Colon (tissue), 2 donors: ENCODE data around the gene ROBO2.

ENCODE experiments used
- FAIRE-seq: peaks from 2 replicates; lab custom pipeline; 2012; peaks lifted over from hg19 to GRCh38; lab: Jason Lieb, UNC
- donor health status: control.
- donor health status: control.

ROBO2 gene

GRCh38 chr3:77687545-77687944 lies 647.6 kb downstream of the ROBO2 start:
- FAIRE-seq = no peak

GRCh38 chr3:77690284-77690845 lies 650.5 kb downstream of the ROBO2 start:
- no peak for FAIRE-seq

GRCh38 chr3:77693147-77693546 lies 653.2 kb downstream of the ROBO2 start:
- no peak for FAIRE-seq

- no peak for FAIRE-seq
These were observed 659.3 kb downstream of the ROBO2 start for GRCh38 chr3:77699125-77699691.
